Myocyte (in vitro differentiated cells): ENCODE results near the gene FSHB. TPM values are rescaled to one million over a fixed set of nuclear protein-coding genes. Genes with fewer than 3 reads are reported as not detected.
"Not testable (repeated sequence)": the region's sequence is repeated elsewhere in the genome, so short reads cannot be mapped to it uniquely, and the experiment has no call there.

Source experiments
- DNase-seq: peaks from one replicate; pipeline ENCODE4 v3.0.0-alpha.2; 2012; ENCODE audit warnings: low read depth
- polyA plus RNA-seq: library from polyadenylated mRNA; unstranded; fragments of >200 nt; gene quantifications from one replicate; pipeline ENCODE4 v1.2.1, GENCODE V29; 2012; ENCODE audit warnings: missing spikeins
- total RNA-seq: library from RNA; depleted of rRNA; stranded (reverse); fragments of >200 nt; gene quantifications from 2 replicates; pipeline ENCODE4 v1.2.3, GENCODE V29; 2014

The FSHB gene
- total RNA-seq, result not detected in 2 replicates
- not detected for polyA plus RNA-seq

DNA sequence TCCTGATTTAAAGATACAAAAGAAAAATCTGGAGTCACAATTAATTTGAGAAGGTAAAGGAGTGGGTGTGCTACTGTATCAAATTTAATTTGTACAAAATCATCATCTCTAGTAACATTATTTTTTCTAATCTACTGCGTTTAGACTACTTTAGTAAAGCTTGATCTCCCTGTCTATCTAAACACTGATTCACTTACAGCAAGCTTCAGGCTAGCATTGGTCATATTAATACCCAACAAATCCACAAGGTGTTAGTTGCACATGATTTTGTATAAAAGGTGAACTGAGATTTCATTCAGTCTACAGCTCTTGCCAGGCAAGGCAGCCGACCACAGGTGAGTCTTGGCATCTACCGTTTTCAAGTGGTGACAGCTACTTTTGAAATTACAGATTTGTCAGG, at the start of gene FSHB:
FSHB (plus strand) TSS at position 301 of the 400 bp plus-strand sequence. CDS start 889 bp downstream, outside the sequence.
- no peak for DNase-seq

GRCh38 chr11:30186748-30187147, 44.1 kb upstream of the FSHB start:
- no peak for DNase-seq

GRCh38 chr11:30192620-30193019, 38.2 kb upstream of the FSHB start:
- DNase-seq, result no peak

GRCh38 chr11:30196400-30197206, 34.2 kb upstream of the FSHB start:
- peak; percentile 64 for DNase-seq

GRCh38 chr11:30197869-30198268, 32.9 kb upstream of the FSHB start:
- peak; percentile 2 for DNase-seq

GRCh38 chr11:30202989-30203388, 27.8 kb upstream of the FSHB start:
- not testable (repeated sequence) for DNase-seq

GRCh38 chr11:30203850-30204249, 27.0 kb upstream of the FSHB start:
- peak; percentile 5 for DNase-seq

DNA sequence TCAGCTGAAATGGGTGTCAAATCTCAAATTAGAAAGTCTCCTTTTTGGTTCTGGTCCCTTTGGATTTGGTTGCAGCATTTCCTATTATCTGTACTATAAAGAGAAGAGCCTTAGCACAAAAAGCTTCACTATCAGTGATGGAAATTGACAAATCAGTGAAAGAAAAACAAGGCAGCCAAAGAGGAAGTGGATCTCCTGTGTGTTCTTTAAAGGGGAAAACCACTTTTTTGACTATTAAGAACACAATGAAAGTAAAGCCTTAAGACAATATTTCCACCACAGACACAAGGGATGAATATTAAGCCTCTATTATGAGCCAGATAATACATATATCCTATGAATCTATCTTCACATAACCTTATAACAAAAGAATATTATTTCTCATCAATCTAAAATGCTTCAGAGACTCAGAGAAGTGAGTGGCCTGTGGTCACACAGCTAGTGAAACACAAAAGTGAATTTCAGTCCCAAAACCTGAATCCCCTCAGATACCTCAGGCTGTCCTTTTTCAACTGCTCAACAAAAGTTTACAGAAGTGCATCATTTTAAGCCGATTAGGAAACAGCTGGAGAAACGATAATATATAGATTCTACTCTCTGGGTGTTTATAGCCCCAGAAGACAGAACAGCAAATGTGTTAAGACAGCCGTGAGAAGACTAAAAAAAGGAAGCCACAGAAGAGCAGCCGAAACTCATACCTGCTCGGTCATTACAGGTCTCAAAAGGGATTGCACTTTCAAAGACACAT, 24.4 kb upstream of the FSHB start:
- DNase-seq, result no peak

- no peak for DNase-seq
Measured at GRCh38 chr11:30210357-30210756, 20.5 kb upstream of the FSHB start.

DNA sequence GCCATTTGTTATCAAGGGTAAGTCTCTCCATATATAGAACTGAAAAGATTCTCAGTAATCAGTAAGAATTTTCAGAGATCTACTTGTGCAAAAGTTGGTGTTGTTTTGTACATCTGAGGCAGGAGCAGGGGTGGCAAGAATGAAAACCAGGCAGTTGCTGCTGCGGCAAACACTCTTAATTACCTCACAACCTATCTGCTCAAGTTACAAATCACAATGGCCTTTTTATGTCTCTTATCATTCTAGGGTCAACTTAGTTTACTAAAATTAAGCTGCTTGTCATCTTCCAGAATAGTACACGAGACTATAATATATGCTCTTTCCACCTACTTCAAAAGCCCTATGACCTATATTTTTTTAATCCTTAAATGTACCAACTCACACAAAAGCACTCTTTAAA, 14.3 kb upstream of the FSHB start:
- DNase-seq, result peak; percentile 5

DNA sequence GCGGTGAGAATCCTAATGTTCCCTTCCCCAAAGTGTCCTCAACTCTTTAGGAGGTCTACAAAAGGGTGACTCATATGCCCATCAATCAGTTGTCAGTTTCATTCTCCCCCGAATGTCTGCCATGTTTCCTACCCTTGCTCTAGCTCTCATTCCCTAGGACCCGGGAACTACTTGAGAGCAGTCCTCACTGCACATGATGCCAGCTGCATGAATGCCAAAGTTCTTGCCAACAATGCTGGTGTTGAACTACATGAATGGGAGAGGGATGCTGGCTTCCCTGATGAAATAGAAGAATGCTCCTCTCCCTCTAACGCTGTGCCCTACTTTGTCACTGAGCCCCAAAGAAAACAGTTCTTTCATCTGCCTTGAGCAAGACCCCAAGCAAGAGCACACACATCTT, 12.5 kb upstream of the FSHB start:
- DNase-seq, result no peak

GRCh38 chr11:30225642-30226041, 5.2 kb upstream of the FSHB start:
- DNase-seq, result no peak

- DNase-seq, result no peak
Measured at GRCh38 chr11:30228323-30228884, 2.4 kb upstream of the FSHB start.

GRCh38 chr11:30239025-30239424, 8.2 kb downstream of the FSHB start:
- DNase-seq, result no peak

DNA sequence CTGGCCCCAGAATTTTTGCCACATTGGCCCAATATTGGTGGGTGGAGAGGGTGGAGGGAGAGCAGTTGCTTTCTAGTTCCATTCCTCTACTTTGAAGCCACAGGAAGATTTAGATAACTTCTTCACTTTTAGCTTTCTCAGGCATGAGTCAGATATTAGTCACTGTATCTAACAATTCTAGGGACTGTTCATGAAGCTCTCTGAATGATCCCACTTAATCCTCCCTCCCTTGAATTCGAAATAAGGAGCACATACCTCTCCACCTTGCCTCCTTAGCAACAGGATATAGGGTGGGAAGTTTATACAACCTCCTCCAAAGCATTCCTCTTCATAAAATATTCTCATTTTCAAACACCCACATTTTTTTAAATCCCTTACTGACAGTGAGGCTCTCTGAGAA, 13.5 kb downstream of the FSHB start:
- peak; percentile 56 for DNase-seq

DNA sequence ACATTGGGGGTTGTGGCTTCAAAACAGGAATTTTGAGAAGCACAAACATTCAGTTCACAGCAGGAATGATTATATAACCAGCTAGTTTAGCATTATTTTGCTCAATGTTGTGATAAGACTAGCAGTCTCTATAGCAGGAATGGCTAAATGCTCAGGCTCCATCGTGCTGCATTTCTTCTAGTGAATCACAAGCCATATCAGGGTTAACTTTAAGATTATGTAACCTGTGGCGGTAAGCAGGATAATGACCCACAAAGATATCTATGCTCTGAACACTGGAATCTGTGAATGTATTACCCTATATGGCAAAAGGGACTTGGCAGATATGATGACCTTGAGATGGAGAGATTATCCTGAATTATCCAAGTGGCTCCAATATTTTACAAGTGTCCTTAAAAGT, 14.8 kb downstream of the FSHB start:
- no peak for DNase-seq

- no peak for DNase-seq
Measured at GRCh38 chr11:30254307-30255298, 23.8 kb downstream of the FSHB start.

DNA sequence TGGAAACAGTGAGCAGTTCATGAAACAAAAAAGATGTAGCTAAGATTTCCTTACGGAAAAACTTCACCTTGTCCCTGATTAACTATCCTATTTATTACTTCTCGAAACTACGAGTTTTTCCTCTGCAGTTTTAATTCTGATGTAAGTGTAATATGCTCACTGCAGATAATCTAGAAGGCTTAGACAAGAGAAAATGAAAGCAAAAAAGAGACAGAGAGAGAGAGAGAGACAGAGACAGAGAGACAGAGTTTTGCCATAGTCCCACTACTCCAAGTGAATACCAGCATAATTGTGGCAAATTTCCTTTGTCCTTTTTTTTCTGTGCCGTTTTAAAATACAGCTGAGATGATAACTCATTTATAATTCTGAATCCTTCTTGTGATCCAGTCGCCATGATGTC, 24.8 kb downstream of the FSHB start:
- no peak for DNase-seq

- DNase-seq, result no peak
Measured at GRCh38 chr11:30257058-30257457, 26.2 kb downstream of the FSHB start.

DNA sequence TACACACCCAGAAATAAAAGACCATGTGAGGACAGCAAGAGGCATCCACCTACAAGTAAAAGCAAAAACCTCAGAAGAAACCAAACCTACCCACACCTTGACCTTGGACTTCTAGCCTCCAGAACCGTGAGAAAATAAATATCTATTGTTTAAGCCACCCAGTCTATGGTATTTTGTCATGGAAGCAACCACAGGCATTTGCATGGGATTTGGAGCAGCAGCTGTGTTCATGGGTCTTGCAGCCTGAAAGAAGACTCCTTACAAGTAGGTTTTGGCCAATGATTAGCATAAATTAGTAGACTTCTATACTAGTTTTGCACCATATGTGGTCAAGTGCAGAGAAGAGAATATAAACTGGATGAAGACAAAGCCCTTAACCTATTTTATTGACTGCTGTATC, 27.9 kb downstream of the FSHB start:
- peak; percentile 82 for DNase-seq

GRCh38 chr11:30260813-30261212, 30.0 kb downstream of the FSHB start:
- no peak for DNase-seq
